ENCODE measurements around the gene CACNA2D1.

GRCh38 chr7:82471351-82472020 is 27.9 kb upstream of the CACNA2D1 start:
- TF ChIP-seq EZH2 (IDR thresholded peaks at IDR 0.05; ENCODE audit: low read length, unreplicated experiment): no peak
- no peak for TF ChIP-seq CTCF (conservative IDR thresholded peaks at IDR 0.05; ENCODE audit: low read depth, low read length)
- TF ChIP-seq EZH2phosphoT487 (IDR thresholded peaks at IDR 0.05; ENCODE audit: borderline replicate concordance, low read length): no peak

All from PC-3 (cell line).